ENCODE data around the gene SLX9. TPM values are rescaled to one million over a fixed set of nuclear protein-coding genes. Genes with fewer than 3 reads are reported as not detected.
A peak's percentile ranks its signal among the peaks of the same experiment; 100 is the strongest.

Gene SLX9
- total RNA-seq, 1 donor from 2014 or later: 24.0 TPM

GRCh38 chr21:44947111-44947929, 7.5 kb downstream of the SLX9 start:
- H3K9me3 Mint-ChIP-seq (ENCODE audit: low read depth): no peaks in the 10 kb centered on the region
- no peak for TF ChIP-seq CTCF (IDR thresholded peaks at IDR 0.05)
- H3K4me1 Mint-ChIP-seq (ENCODE audit: low read depth): peaks cover 26% of the 10 kb centered on the region
- peaks cover 13% of the 10 kb centered on the region for H3K36me3 Mint-ChIP-seq (ENCODE audit: low read depth)
- no peaks in the 10 kb centered on the region for H3K27me3 Mint-ChIP-seq (ENCODE audit: low read depth)
- H3K4me3 Mint-ChIP-seq (ENCODE audit: unreplicated experiment): no peak overlapping the region
- DNase-seq (ENCODE audit: low spot score): peak; percentile 71
- H3K27ac Mint-ChIP-seq (ENCODE audit: unreplicated experiment): no peak overlapping the region

- Mint-ChIP-seq H3K4me3 (ENCODE audit: unreplicated experiment) (no peak overlapping the region), H3K36me3 (ENCODE audit: low read depth) (peaks cover 12% of the 10 kb centered on the region), H3K4me1 (ENCODE audit: low read depth) (peaks cover 30% of the 10 kb centered on the region), H3K27me3 (ENCODE audit: low read depth) (no peaks in the 10 kb centered on the region), H3K27ac (ENCODE audit: unreplicated experiment) (no peak overlapping the region), H3K9me3 (ENCODE audit: low read depth) (no peaks in the 10 kb centered on the region)
- no peak for TF ChIP-seq CTCF (IDR thresholded peaks at IDR 0.05)
- DNase-seq (ENCODE audit: low spot score): peak; percentile 92
Observed at GRCh38 chr21:44947930-44948331, 8.1 kb downstream of the SLX9 start.

- Mint-ChIP-seq H3K4me3 (ENCODE audit: unreplicated experiment) (no peak overlapping the region), H3K36me3 (ENCODE audit: low read depth) (peaks cover 12% of the 10 kb centered on the region), H3K27ac (ENCODE audit: unreplicated experiment) (no peak overlapping the region), H3K9me3 (ENCODE audit: low read depth) (no peaks in the 10 kb centered on the region), H3K4me1 (ENCODE audit: low read depth) (peaks cover 32% of the 10 kb centered on the region), H3K27me3 (ENCODE audit: low read depth) (no peaks in the 10 kb centered on the region)
- no peak for TF ChIP-seq CTCF (IDR thresholded peaks at IDR 0.05)
- peak; percentile 67 for DNase-seq (ENCODE audit: low spot score)
Observed at GRCh38 chr21:44948426-44949120, 8.7 kb downstream of the SLX9 start.

- no peak for TF ChIP-seq CTCF (IDR thresholded peaks at IDR 0.05)
- H3K4me1 Mint-ChIP-seq (ENCODE audit: low read depth): peaks cover 34% of the 10 kb centered on the region
- no peak overlapping the region for H3K4me3 Mint-ChIP-seq (ENCODE audit: unreplicated experiment)
- H3K9me3 Mint-ChIP-seq (ENCODE audit: low read depth): no peaks in the 10 kb centered on the region
- DNase-seq (ENCODE audit: low spot score): peak; percentile 91
- no peak overlapping the region for H3K27ac Mint-ChIP-seq (ENCODE audit: unreplicated experiment)
- no peaks in the 10 kb centered on the region for H3K27me3 Mint-ChIP-seq (ENCODE audit: low read depth)
- H3K36me3 Mint-ChIP-seq (ENCODE audit: low read depth): peaks cover 12% of the 10 kb centered on the region
Observed at GRCh38 chr21:44949161-44949778, 9.4 kb downstream of the SLX9 start.

- DNase-seq (ENCODE audit: low spot score): no peak
- no peaks in the 10 kb centered on the region for H3K9me3 Mint-ChIP-seq (ENCODE audit: low read depth)
- H3K27me3 Mint-ChIP-seq (ENCODE audit: low read depth): no peaks in the 10 kb centered on the region
- no peak overlapping the region for H3K27ac Mint-ChIP-seq (ENCODE audit: unreplicated experiment)
- peak; percentile 99 for TF ChIP-seq CTCF (IDR thresholded peaks at IDR 0.05)
- no peak overlapping the region for H3K4me3 Mint-ChIP-seq (ENCODE audit: unreplicated experiment)
- H3K4me1 Mint-ChIP-seq (ENCODE audit: low read depth): peaks cover 34% of the 10 kb centered on the region
- H3K36me3 Mint-ChIP-seq (ENCODE audit: low read depth): peaks cover 10% of the 10 kb centered on the region
Observed at GRCh38 chr21:44949779-44950198, 10.0 kb downstream of the SLX9 start.
